ENCODE results near the gene NADSYN1.

NADSYN1 gene

DNA sequence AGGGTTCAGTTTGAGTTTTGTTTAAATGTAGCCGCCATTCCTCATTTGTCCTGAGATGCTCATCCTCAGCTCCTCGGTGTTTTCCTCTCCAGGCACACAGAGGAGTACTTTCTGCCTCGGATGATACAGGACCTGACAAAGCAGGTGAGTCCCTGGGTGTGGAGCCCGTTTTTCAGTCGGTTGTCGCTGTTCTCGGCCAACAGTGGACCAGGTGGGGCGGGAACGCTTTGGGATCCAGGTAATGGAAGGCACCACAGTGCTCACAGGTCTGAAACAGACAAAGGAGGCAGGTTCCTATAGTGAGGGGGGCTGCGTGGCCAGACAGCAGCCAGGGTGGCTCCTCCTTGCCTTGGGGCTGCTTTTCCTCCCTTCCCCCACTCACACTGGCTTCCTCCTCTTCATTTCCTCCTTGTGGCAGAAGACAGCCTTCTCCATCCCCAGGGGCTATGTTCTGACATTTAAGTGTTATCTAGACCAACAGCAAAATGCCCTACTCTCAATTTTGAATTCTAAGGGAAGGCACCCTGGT is 19.4 kb downstream of the NADSYN1 start:
- H3K9me3 ChIP-seq (ENCODE audit: severe bottlenecking): no peaks in the 10 kb centered on the region
- H3K27ac ChIP-seq (ENCODE audit: poor library complexity, severe bottlenecking): no peak overlapping the region
- TF ChIP-seq, protein P1, sequence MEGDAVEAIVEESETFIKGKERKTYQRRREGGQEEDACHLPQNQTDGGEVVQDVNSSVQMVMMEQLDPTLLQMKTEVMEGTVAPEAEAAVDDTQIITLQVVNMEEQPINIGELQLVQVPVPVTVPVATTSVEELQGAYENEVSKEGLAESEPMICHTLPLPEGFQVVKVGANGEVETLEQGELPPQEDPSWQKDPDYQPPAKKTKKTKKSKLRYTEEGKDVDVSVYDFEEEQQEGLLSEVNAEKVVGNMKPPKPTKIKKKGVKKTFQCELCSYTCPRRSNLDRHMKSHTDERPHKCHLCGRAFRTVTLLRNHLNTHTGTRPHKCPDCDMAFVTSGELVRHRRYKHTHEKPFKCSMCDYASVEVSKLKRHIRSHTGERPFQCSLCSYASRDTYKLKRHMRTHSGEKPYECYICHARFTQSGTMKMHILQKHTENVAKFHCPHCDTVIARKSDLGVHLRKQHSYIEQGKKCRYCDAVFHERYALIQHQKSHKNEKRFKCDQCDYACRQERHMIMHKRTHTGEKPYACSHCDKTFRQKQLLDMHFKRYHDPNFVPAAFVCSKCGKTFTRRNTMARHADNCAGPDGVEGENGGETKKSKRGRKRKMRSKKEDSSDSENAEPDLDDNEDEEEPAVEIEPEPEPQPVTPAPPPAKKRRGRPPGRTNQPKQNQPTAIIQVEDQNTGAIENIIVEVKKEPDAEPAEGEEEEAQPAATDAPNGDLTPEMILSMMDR (IDR thresholded peaks at IDR 0.05; ENCODE audit: poor library complexity, severe bottlenecking): no peak
- no peak for ATAC-seq (ENCODE audit: low read depth)
- peaks cover 6% of the 10 kb centered on the region for H3K36me3 ChIP-seq (ENCODE audit: low read depth)
- no peak for DNase-seq (ENCODE audit: low spot score)
- no peaks in the 10 kb centered on the region for H3K4me1 ChIP-seq (ENCODE audit: insufficient read depth, poor library complexity, severe bottlenecking)
- no peak overlapping the region for H3K4me3 ChIP-seq (ENCODE audit: severe bottlenecking)
- H3K27me3 ChIP-seq (ENCODE audit: insufficient read depth, poor library complexity, severe bottlenecking): no peaks in the 10 kb centered on the region

DNA sequence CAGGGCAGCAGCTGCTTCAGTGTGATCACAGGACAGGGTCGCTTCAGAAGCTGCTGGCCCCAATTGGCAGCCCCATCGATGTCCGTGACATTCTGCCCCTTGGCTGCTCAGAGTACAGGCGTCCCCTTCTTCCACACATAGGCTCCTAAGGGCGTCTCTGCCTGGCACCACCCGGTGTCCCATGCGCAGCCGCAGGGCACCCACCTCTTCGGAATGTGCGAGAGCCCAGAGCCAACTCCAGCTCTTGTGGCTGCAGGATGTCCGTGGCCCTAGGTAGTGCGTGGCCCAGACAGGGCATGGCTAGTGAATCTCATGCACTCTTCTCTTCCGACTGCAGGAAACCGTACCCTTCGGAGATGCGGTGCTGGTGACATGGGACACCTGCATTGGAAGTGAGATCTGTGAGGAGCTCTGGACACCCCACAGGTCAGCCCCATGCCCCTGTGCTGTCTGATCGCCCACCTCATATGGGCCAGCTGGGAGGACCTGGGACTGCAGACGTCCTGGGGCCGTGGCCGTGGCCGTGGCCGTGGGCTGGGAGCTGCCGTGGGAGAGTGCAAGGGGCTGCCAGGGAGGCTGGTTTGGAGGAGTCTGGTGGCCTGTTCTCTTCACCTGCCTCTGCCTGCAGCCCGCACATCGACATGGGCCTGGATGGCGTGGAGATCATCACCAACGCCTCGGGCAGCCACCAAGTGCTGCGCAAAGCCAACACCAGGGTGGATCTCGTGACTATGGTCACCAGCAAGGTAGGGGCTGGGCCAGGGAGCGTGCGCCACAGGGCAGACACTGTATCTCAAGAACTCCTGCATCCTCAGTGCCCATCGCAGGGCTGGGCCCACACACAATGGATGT is 20.2 kb downstream of the NADSYN1 start:
- no peak for ATAC-seq (ENCODE audit: low read depth)
- H3K27ac ChIP-seq (ENCODE audit: poor library complexity, severe bottlenecking): no peak overlapping the region

DNA sequence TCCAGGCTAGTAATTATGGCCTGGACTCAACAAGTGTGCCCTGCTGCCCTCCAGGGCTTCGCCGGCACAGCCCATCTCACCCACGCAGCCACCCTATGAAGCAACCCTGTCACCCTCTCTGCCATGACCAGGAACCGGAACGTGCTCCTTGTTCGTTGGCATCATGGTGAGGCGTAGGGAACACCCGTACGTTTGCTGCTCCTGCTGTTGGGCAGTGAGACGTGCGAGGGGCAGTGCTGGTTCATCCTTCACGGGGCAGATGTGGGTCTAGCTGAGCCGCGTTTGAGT is 20.7 kb downstream of the NADSYN1 start:
- DNase-seq (ENCODE audit: low spot score): no peak
- no peaks in the 10 kb centered on the region for H3K9me3 ChIP-seq (ENCODE audit: severe bottlenecking)
- no peak overlapping the region for H3K27ac ChIP-seq (ENCODE audit: poor library complexity, severe bottlenecking)
- no peak overlapping the region for H3K4me3 ChIP-seq (ENCODE audit: severe bottlenecking)
- TF ChIP-seq, protein P1 (IDR thresholded peaks at IDR 0.05; ENCODE audit: poor library complexity, severe bottlenecking): no peak
- H3K4me1 ChIP-seq (ENCODE audit: insufficient read depth, poor library complexity, severe bottlenecking): no peaks in the 10 kb centered on the region
- H3K36me3 ChIP-seq (ENCODE audit: low read depth): peaks cover 5% of the 10 kb centered on the region
- ATAC-seq (ENCODE audit: low read depth): no peak
- no peaks in the 10 kb centered on the region for H3K27me3 ChIP-seq (ENCODE audit: insufficient read depth, poor library complexity, severe bottlenecking)

More for the DNA sequence above, 20.2 kb downstream of the NADSYN1 start:
- Histone ChIP-seq H3K27me3 (ENCODE audit: insufficient read depth, poor library complexity, severe bottlenecking) (no peaks in the 10 kb centered on the region), H3K4me3 (ENCODE audit: severe bottlenecking) (no peak overlapping the region), H3K9me3 (ENCODE audit: severe bottlenecking) (no peaks in the 10 kb centered on the region), H3K4me1 (ENCODE audit: insufficient read depth, poor library complexity, severe bottlenecking) (no peaks in the 10 kb centered on the region), H3K36me3 (ENCODE audit: low read depth) (peaks cover 5% of the 10 kb centered on the region)
- TF ChIP-seq, protein P1 (IDR thresholded peaks at IDR 0.05; ENCODE audit: poor library complexity, severe bottlenecking): no peak
- no peak for DNase-seq (ENCODE audit: low spot score)

DNA sequence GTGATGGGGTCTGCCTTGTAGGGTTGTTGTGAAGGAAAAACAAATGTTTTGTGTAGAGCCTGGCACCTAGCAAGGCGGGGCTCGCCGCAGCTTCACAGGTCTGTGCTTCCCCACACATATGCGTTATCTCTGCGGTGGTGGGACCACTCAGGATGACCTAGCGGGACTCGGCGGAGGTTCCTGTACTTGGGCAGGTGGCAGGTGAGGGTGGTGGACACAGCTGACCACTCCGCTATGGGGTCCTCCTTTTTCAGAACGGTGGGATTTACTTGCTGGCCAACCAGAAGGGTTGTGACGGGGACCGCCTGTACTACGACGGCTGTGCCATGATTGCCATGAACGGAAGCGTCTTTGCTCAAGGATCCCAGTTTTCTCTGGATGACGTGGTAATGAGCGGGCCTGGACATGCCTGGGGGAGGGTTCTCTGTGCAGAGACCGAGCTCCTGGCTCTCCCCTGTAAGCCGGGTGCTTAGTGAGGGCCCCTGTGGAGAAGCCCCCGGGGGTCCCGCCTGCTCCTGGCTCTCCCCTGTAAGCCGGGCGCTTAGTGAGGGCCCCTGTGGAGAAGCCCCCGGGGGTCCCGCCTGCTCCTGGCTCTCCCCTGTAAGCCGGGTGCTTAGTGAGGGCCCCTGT is 21.3 kb downstream of the NADSYN1 start:
- Histone ChIP-seq H3K9me3 (ENCODE audit: severe bottlenecking) (no peaks in the 10 kb centered on the region), H3K4me3 (ENCODE audit: severe bottlenecking) (no peak overlapping the region), H3K36me3 (ENCODE audit: low read depth) (peaks cover 5% of the 10 kb centered on the region), H3K27ac (ENCODE audit: poor library complexity, severe bottlenecking) (no peak overlapping the region), H3K4me1 (ENCODE audit: insufficient read depth, poor library complexity, severe bottlenecking) (no peaks in the 10 kb centered on the region), H3K27me3 (ENCODE audit: insufficient read depth, poor library complexity, severe bottlenecking) (no peaks in the 10 kb centered on the region)
- ATAC-seq (ENCODE audit: low read depth): no peak
- TF ChIP-seq, protein P1 (IDR thresholded peaks at IDR 0.05; ENCODE audit: poor library complexity, severe bottlenecking): no peak
- DNase-seq (ENCODE audit: low spot score): no peak
